ENCODE measurements around the gene GPSM1.

GRCh38 chr9:136346927-136347465 lies 19.7 kb downstream of the GPSM1 start:
- TF ChIP-seq CTCF (IDR thresholded peaks at IDR 0.05) (no peak), EZH2 (IDR thresholded peaks at IDR 0.05; ENCODE audit: borderline replicate concordance, insufficient read depth, low read depth, low read length, poor library complexity, severe bottlenecking) (no peak)

Measured in B cell (primary cell).